Measurements from ENCODE around the gene NHS.

Gene NHS

GRCh38 chrX:17633546-17633945, 258.5 kb downstream of the NHS start:
- Histone ChIP-seq H3F3A (ENCODE audit: control insufficient read depth, insufficient read depth) (no peaks in the 10 kb centered on the region), H4K20me1 (ENCODE audit: control insufficient read depth, insufficient read depth, low read depth, low read length) (no peaks in the 10 kb centered on the region), H3K27me3 (ENCODE audit: control insufficient read depth, low read length) (no peaks in the 10 kb centered on the region), H3K9me3 (ENCODE audit: control insufficient read depth, insufficient read depth, low read length) (no peaks in the 10 kb centered on the region), H3K27ac (ENCODE audit: low read depth, low read length) (no peak overlapping the region), H3K4me3 (ENCODE audit: low read length) (no peak overlapping the region), H3K79me2 (ENCODE audit: control insufficient read depth, low read length) (no peaks in the 10 kb centered on the region), H3K36me3 (ENCODE audit: control insufficient read depth, low read length) (no peaks in the 10 kb centered on the region), H3K4me2 (ENCODE audit: low read length) (no peak overlapping the region), H3K9me2 (replicated peaks; ENCODE audit: control insufficient read depth, low read length) (no peaks in the 10 kb centered on the region), H3K4me1 (ENCODE audit: control insufficient read depth, low read length) (no peaks in the 10 kb centered on the region)
- no peak for TF ChIP-seq EZH2phosphoT487 (IDR thresholded peaks at IDR 0.05; ENCODE audit: borderline replicate concordance, low read length)
- no peak for TF ChIP-seq CTCF (IDR thresholded peaks at IDR 0.05; ENCODE audit: low read depth, low read length, poor library complexity, severe bottlenecking)

DNA sequence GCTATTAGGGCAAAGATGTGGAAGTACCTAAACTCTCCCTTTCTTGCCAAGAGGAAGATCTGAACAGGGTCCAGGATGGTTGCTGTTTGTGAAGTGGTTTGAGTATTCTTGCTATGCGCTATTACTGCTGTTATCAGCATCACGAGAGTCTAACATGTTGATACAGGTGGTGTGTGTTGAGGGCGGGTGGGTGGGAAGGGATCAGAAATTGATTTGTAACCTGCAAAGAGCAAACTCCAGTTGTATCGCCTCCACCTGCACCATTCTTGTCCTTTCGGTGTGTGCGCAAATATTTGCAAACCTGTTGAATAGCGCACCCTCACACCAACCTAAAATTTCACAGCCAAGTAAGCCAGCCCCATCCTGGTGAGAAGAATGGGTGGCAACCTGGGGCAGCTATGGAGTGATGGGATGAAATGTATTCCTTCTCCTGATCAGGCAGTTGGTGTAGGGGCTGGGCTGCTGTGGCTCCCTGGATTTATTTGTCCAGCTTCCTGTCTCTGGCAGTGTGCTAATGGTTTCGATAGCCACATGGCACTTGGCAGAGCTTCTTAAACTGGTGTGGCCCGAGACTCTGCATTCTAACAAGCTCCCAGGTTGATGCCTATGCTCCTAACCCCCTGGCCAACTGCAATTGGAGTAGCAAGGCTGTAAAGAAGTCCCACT, 259.7 kb downstream of the NHS start:
- no peaks in the 10 kb centered on the region for H3K79me2 ChIP-seq (ENCODE audit: control insufficient read depth, low read length)
- H3K27ac ChIP-seq (ENCODE audit: low read depth, low read length): no peak overlapping the region
- no peak overlapping the region for H3K4me3 ChIP-seq (ENCODE audit: low read length)
- H3K36me3 ChIP-seq (ENCODE audit: control insufficient read depth, low read length): no peaks in the 10 kb centered on the region
- no peaks in the 10 kb centered on the region for H3K4me1 ChIP-seq (ENCODE audit: control insufficient read depth, low read length)
- TF ChIP-seq EZH2phosphoT487 (IDR thresholded peaks at IDR 0.05; ENCODE audit: borderline replicate concordance, low read length) (no peak), CTCF (IDR thresholded peaks at IDR 0.05; ENCODE audit: low read depth, low read length, poor library complexity, severe bottlenecking) (no peak)
- H3K4me2 ChIP-seq (ENCODE audit: low read length): no peak overlapping the region
- H3K27me3 ChIP-seq (ENCODE audit: control insufficient read depth, low read length): no peaks in the 10 kb centered on the region
- H3K9me3 ChIP-seq (ENCODE audit: control insufficient read depth, insufficient read depth, low read length): no peaks in the 10 kb centered on the region
- no peaks in the 10 kb centered on the region for H3K9me2 ChIP-seq (replicated peaks; ENCODE audit: control insufficient read depth, low read length)
- no peaks in the 10 kb centered on the region for H4K20me1 ChIP-seq (ENCODE audit: control insufficient read depth, insufficient read depth, low read depth, low read length)
- H3F3A ChIP-seq (ENCODE audit: control insufficient read depth, insufficient read depth): no peaks in the 10 kb centered on the region

- no peaks in the 10 kb centered on the region for H4K20me1 ChIP-seq (ENCODE audit: control insufficient read depth, insufficient read depth, low read depth, low read length)
- no peak overlapping the region for H3K4me2 ChIP-seq (ENCODE audit: low read length)
- no peak overlapping the region for H3K27ac ChIP-seq (ENCODE audit: low read depth, low read length)
- no peaks in the 10 kb centered on the region for H3K79me2 ChIP-seq (ENCODE audit: control insufficient read depth, low read length)
- no peaks in the 10 kb centered on the region for H3K4me1 ChIP-seq (ENCODE audit: control insufficient read depth, low read length)
- no peak for TF ChIP-seq CTCF (IDR thresholded peaks at IDR 0.05; ENCODE audit: low read depth, low read length, poor library complexity, severe bottlenecking)
- no peaks in the 10 kb centered on the region for H3K36me3 ChIP-seq (ENCODE audit: control insufficient read depth, low read length)
- H3K4me3 ChIP-seq (ENCODE audit: low read length): no peak overlapping the region
- no peaks in the 10 kb centered on the region for H3K9me3 ChIP-seq (ENCODE audit: control insufficient read depth, insufficient read depth, low read length)
- no peaks in the 10 kb centered on the region for H3K27me3 ChIP-seq (ENCODE audit: control insufficient read depth, low read length)
- H3K9me2 ChIP-seq (replicated peaks; ENCODE audit: control insufficient read depth, low read length): no peaks in the 10 kb centered on the region
- H3F3A ChIP-seq (ENCODE audit: control insufficient read depth, insufficient read depth): no peaks in the 10 kb centered on the region
Observed at GRCh38 chrX:17635231-17635630, 260.2 kb downstream of the NHS start.

Measured in DOHH2 (cell line).